ENCODE results near the gene UCP2.

DNA sequence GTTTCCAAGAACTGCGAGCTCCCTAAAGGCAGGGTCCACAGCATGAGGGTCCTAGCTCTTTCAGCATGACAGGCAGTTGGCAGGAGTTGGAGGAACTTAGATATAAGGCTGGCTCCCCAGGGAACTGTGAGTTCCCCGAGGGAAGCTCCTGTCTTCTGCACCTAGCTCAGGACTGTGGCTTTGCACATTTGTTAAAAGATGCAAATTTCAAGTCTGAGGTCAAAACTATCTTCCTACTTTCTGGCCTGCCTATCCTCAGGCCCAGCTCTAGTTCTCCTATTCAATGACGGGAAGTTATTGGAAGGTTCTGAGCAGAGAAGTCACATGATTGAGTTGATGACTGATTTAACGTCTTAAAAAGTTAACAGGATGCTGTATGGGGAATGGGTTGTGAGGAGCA is 37.9 kb upstream of the UCP2 start:
- TF ChIP-seq, protein P1, sequence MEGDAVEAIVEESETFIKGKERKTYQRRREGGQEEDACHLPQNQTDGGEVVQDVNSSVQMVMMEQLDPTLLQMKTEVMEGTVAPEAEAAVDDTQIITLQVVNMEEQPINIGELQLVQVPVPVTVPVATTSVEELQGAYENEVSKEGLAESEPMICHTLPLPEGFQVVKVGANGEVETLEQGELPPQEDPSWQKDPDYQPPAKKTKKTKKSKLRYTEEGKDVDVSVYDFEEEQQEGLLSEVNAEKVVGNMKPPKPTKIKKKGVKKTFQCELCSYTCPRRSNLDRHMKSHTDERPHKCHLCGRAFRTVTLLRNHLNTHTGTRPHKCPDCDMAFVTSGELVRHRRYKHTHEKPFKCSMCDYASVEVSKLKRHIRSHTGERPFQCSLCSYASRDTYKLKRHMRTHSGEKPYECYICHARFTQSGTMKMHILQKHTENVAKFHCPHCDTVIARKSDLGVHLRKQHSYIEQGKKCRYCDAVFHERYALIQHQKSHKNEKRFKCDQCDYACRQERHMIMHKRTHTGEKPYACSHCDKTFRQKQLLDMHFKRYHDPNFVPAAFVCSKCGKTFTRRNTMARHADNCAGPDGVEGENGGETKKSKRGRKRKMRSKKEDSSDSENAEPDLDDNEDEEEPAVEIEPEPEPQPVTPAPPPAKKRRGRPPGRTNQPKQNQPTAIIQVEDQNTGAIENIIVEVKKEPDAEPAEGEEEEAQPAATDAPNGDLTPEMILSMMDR (IDR thresholded peaks at IDR 0.05): no peak
- TF ChIP-seq EZH2 (IDR thresholded peaks at IDR 0.05) (no peak), EZH2phosphoT487 (IDR thresholded peaks at IDR 0.05) (no peak)

Data from neural progenitor cell (in vitro differentiated cells).